ENCODE results near the gene NKIRAS1.
"Not testable (repeated sequence)": the region's sequence is repeated elsewhere in the genome, so short reads cannot be mapped to it uniquely, and the experiment has no call there.

Gene NKIRAS1

GRCh38 chr3:23895181-23895580, 21.6 kb downstream of the NKIRAS1 start:
- DNase-seq, result no peak

GRCh38 chr3:23894254-23895061, 22.3 kb downstream of the NKIRAS1 start:
- DNase-seq, result no peak

GRCh38 chr3:23889950-23890349, 26.8 kb downstream of the NKIRAS1 start:
- no peak for DNase-seq

- no peak for DNase-seq
Observed at GRCh38 chr3:23889386-23889785, 27.4 kb downstream of the NKIRAS1 start.

GRCh38 chr3:23888617-23889228, 28.1 kb downstream of the NKIRAS1 start:
- DNase-seq, result no peak

- DNase-seq, result no peak
Observed at GRCh38 chr3:23886311-23886710, 30.5 kb downstream of the NKIRAS1 start.

GRCh38 chr3:23885210-23885609, 31.6 kb downstream of the NKIRAS1 start:
- DNase-seq, result no peak

GRCh38 chr3:23884481-23884880, 32.3 kb downstream of the NKIRAS1 start:
- DNase-seq, result no peak

- no peak for DNase-seq
Observed at GRCh38 chr3:23882487-23882918, 34.3 kb downstream of the NKIRAS1 start.

- not testable (repeated sequence) for DNase-seq
Observed at GRCh38 chr3:23881993-23882392, 34.8 kb downstream of the NKIRAS1 start.

GRCh38 chr3:23880703-23881339, 36.0 kb downstream of the NKIRAS1 start:
- DNase-seq, result no peak

- DNase-seq, result no peak
Observed at GRCh38 chr3:23879485-23879884, 37.3 kb downstream of the NKIRAS1 start.

- no peak for DNase-seq
Observed at GRCh38 chr3:23877329-23877980, 39.3 kb downstream of the NKIRAS1 start.

- DNase-seq, result no peak
Observed at GRCh38 chr3:23876923-23877322, 39.9 kb downstream of the NKIRAS1 start.

GRCh38 chr3:23875113-23875725, 41.6 kb downstream of the NKIRAS1 start:
- no peak for DNase-seq

- no peak for DNase-seq
Observed at GRCh38 chr3:23874359-23875112, 42.3 kb downstream of the NKIRAS1 start.

GRCh38 chr3:23873941-23874340, 42.8 kb downstream of the NKIRAS1 start:
- no peak for DNase-seq

GRCh38 chr3:23872330-23872729, 44.5 kb downstream of the NKIRAS1 start:
- DNase-seq, result no peak

- not testable (repeated sequence) for DNase-seq
Observed at GRCh38 chr3:23871361-23871760, 45.4 kb downstream of the NKIRAS1 start.

- not testable (repeated sequence) for DNase-seq
Observed at GRCh38 chr3:23870663-23871043, 46.1 kb downstream of the NKIRAS1 start.

- DNase-seq, result no peak
Observed at GRCh38 chr3:23869977-23870662, 46.7 kb downstream of the NKIRAS1 start.

- no peak for DNase-seq
Observed at GRCh38 chr3:23867838-23868237, 49.0 kb downstream of the NKIRAS1 start.
